ENCODE data around the gene PRRT4. TPM values are rescaled to one million over a fixed set of nuclear protein-coding genes. Genes with fewer than 3 reads are reported as not detected.

The PRRT4 gene
- total and polyA plus RNA-seq, 2 of the 13 experiments (the other 11 are each of a cell fraction or from before 2014, with no cell fraction given): not detected

- ChIA-PET CTCF (ENCODE audit: low intra/inter-chr PET ratio, low total read pairs) (no interaction called here), POLR2A (interaction anchor here (0.7 to 1.3 kb wide), 5 partner anchors 9 to 65 kb away, joined by 3 to 6 read pairs (median 3); partner anchors contain the start of genes HILPDA and RBM28)
- Histone ChIP-seq H3K4me2 (ENCODE audit: low read depth, low read length) (peak overlapping the region; percentile 100), H3K9ac (ENCODE audit: insufficient read depth, low read depth, low read length) (peak overlapping the region; percentile 42), H3K4me3 (replicated peaks in 1 of 3; ENCODE audit: insufficient read depth in 1 of 3, low read depth in 2 of 3, low read length in 3 of 3) (peak overlapping the region; percentile 57 to 75 (median 67)), H3K9me3 (ENCODE audit: low read length) (no peaks in the 10 kb centered on the region), H3K79me2 (ENCODE audit: insufficient read depth, low read length) (no peaks in the 10 kb centered on the region), H3K4me1 (ENCODE audit: insufficient read depth, low read length) (peaks cover 54% of the 10 kb centered on the region), H2AFZ (ENCODE audit: low read length) (peak overlapping the region; percentile 31), H3K36me3 (replicated peaks in 1 of 2; ENCODE audit: control insufficient read depth in 1 of 2, insufficient read depth in 2 of 2, low read length in 2 of 2) (no peaks in the 10 kb centered on the region), H3K27ac (ENCODE audit: extremely low read length, insufficient read depth, low read length) (no peak overlapping the region), H4K20me1 (ENCODE audit: insufficient read depth, low read length) (no peaks in the 10 kb centered on the region), H3K27me3 (ENCODE audit: control insufficient read depth in 1 of 2, insufficient read depth in 2 of 2, low read length in 2 of 2) (peaks cover 2 to 24% of the 10 kb centered on the region in 2 experiments; a peak in 2 of 5 replicates)
- intact Hi-C loops (cut with micrococcal nuclease; ENCODE audit: unreplicated experiment) (no loop called here), in situ Hi-C loops (cut with HindIII; ENCODE audit: extremely low pct_ligation_motif_present, low pct_unique_long_range_greater_than_20kb) (no loop called here)
- 0% methylated on average over 8 of the region's 25 CpGs for WGBS (ENCODE audit: low lambda C conversion rate)
- FAIRE-seq (no peak), ATAC-seq (peak; percentile 13), DNase-seq (ENCODE audit: low spot score) (no peak)
- no TSS peak for BruUV-seq (replicated peaks)
- TF ChIP-seq ZNF674 (CRISPR knock-in tag; IDR thresholded peaks at IDR 0.05; ENCODE audit: low read depth) (no peak), SP2 (CRISPR knock-in tag; IDR thresholded peaks at IDR 0.05) (no peak), PRDM15 (CRISPR knock-in tag; IDR thresholded peaks at IDR 0.05) (0 out of 2 replicates have a peak, but pooled peaks have one; percentile 4), ZBTB20 (CRISPR knock-in tag; IDR thresholded peaks at IDR 0.05; ENCODE audit: borderline replicate concordance, low read depth) (no peak), ZNF33B (CRISPR knock-in tag; IDR thresholded peaks at IDR 0.05) (0 out of 2 replicates have a peak, but pooled peaks have one; percentile 65), ZFX (CRISPR knock-in tag; IDR thresholded peaks at IDR 0.05; ENCODE audit: low read depth) (no peak), PTBP1 (IDR thresholded peaks at IDR 0.05; ENCODE audit: low read depth, low read length, poor library complexity, severe bottlenecking) (no peak), RBFOX2 (IDR thresholded peaks at IDR 0.05; ENCODE audit: low read depth, low read length) (no peak), HNF4G (IDR thresholded peaks at IDR 0.05; ENCODE audit: borderline replicate concordance, low read depth, low read length) (no peak), HNF4G (CRISPR knock-in tag; IDR thresholded peaks at IDR 0.05; ENCODE audit: borderline replicate concordance, low read depth) (no peak), ZNF781 (CRISPR knock-in tag; IDR thresholded peaks at IDR 0.05; ENCODE audit: borderline replicate concordance, not compliant biosample characterization) (no peak), SNAPC4 (CRISPR knock-in tag; IDR thresholded peaks at IDR 0.05) (no peak)
Measured at GRCh38 chr7:128408709-128409595, 47.5 kb upstream of the PRRT4 start.

Data from HepG2 (cell line).